Measurements from ENCODE around the gene FRMD5. TPM values are rescaled to one million over a fixed set of nuclear protein-coding genes. Genes with fewer than 3 reads are reported as not detected.

Gene FRMD5
- polyA plus RNA-seq, 1 donor from 2014 or later = 25.8 TPM

DNA sequence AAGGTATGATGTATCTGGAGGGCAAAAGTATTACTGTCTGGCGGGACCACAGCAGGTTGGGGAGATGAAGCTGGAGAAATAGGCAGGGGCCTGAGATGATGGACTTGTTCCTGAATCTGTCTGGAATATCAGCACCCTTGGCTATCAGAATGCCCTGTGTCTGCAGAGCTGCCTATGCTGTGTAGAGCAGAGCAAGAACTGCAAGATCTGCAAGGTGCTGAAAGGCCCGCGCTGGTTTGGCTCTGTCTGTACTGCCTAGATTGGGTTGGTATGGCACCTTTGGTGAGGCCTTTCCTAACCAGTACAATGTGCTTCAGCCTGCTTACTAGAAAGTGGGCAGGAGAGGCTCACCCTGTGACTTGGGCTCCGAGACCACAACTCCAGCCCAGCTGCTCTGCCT is 271.5 kb downstream of the FRMD5 start:
- Histone ChIP-seq H3K36me3 (ENCODE audit: insufficient read depth, low read length) (peaks cover 4% of the 10 kb centered on the region), H2AFZ (ENCODE audit: low read depth, low read length) (no peak overlapping the region), H3K9me2 (ENCODE audit: insufficient read depth, low read length) (no peaks in the 10 kb centered on the region), H3K4me3 (ENCODE audit: low read length) (no peak overlapping the region), H3K9me3 (ENCODE audit: low read length) (no peaks in the 10 kb centered on the region), H4K20me1 (ENCODE audit: insufficient read depth) (no peaks in the 10 kb centered on the region), H3K4me2 (ENCODE audit: low read length) (no peak overlapping the region), H3K79me2 (replicated peaks; ENCODE audit: insufficient read depth, low read length) (no peaks in the 10 kb centered on the region), H3K27ac (ENCODE audit: low read length) (no peak overlapping the region), H3K27me3 (ENCODE audit: insufficient read depth, low read depth, low read length) (no peaks in the 10 kb centered on the region), H3K9ac (ENCODE audit: low read length) (no peak overlapping the region), H3F3A (ENCODE audit: insufficient read depth, low read length, poor library complexity, severe bottlenecking) (no peaks in the 10 kb centered on the region)
- TF ChIP-seq EP300 (conservative IDR thresholded peaks at IDR 0.05; ENCODE audit: poor library complexity, severe bottlenecking) (no peak), RAD21 (conservative IDR thresholded peaks at IDR 0.05) (no peak), POLR2AphosphoS5 (IDR thresholded peaks at IDR 0.05) (no peak), TAF1 (IDR thresholded peaks at IDR 0.05; ENCODE audit: low read depth) (no peak), MXI1 (conservative IDR thresholded peaks at IDR 0.05; ENCODE audit: poor library complexity, severe bottlenecking) (no peak), EZH2 (IDR thresholded peaks at IDR 0.05; ENCODE audit: borderline replicate concordance, insufficient read depth, low read length, poor library complexity, severe bottlenecking) (no peak), SMC3 (conservative IDR thresholded peaks at IDR 0.05; ENCODE audit: poor library complexity) (no peak)
- TF ChIP-seq, protein P1, sequence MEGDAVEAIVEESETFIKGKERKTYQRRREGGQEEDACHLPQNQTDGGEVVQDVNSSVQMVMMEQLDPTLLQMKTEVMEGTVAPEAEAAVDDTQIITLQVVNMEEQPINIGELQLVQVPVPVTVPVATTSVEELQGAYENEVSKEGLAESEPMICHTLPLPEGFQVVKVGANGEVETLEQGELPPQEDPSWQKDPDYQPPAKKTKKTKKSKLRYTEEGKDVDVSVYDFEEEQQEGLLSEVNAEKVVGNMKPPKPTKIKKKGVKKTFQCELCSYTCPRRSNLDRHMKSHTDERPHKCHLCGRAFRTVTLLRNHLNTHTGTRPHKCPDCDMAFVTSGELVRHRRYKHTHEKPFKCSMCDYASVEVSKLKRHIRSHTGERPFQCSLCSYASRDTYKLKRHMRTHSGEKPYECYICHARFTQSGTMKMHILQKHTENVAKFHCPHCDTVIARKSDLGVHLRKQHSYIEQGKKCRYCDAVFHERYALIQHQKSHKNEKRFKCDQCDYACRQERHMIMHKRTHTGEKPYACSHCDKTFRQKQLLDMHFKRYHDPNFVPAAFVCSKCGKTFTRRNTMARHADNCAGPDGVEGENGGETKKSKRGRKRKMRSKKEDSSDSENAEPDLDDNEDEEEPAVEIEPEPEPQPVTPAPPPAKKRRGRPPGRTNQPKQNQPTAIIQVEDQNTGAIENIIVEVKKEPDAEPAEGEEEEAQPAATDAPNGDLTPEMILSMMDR (IDR thresholded peaks at IDR 0.05; ENCODE audit: poor library complexity, severe bottlenecking) = no peak
- TF ChIP-seq, protein P2, sequence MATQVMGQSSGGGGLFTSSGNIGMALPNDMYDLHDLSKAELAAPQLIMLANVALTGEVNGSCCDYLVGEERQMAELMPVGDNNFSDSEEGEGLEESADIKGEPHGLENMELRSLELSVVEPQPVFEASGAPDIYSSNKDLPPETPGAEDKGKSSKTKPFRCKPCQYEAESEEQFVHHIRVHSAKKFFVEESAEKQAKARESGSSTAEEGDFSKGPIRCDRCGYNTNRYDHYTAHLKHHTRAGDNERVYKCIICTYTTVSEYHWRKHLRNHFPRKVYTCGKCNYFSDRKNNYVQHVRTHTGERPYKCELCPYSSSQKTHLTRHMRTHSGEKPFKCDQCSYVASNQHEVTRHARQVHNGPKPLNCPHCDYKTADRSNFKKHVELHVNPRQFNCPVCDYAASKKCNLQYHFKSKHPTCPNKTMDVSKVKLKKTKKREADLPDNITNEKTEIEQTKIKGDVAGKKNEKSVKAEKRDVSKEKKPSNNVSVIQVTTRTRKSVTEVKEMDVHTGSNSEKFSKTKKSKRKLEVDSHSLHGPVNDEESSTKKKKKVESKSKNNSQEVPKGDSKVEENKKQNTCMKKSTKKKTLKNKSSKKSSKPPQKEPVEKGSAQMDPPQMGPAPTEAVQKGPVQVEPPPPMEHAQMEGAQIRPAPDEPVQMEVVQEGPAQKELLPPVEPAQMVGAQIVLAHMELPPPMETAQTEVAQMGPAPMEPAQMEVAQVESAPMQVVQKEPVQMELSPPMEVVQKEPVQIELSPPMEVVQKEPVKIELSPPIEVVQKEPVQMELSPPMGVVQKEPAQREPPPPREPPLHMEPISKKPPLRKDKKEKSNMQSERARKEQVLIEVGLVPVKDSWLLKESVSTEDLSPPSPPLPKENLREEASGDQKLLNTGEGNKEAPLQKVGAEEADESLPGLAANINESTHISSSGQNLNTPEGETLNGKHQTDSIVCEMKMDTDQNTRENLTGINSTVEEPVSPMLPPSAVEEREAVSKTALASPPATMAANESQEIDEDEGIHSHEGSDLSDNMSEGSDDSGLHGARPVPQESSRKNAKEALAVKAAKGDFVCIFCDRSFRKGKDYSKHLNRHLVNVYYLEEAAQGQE (IDR thresholded peaks at IDR 0.05; ENCODE audit: borderline replicate concordance) = no peak

DNA sequence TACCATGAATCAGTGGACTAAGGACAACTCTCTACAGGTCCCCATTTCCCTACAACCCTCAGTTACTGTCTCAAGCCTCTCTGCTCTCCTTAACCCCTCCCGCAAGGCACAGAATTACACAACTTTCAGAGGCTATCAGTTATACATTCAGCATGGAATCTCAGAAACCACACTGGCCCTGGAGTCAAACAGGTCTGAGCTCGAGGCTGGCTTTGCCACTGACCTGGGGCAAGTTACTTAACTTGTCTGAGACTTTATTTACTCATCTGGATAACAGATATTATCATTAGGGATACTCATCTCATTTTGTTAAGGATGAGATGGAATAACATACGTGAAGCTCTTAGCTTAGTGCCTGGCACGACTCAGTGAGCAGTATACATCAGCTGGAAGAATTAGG is 273.1 kb downstream of the FRMD5 start:
- Histone ChIP-seq H3K4me3 (ENCODE audit: low read length) (no peak overlapping the region), H4K20me1 (ENCODE audit: insufficient read depth) (no peaks in the 10 kb centered on the region), H3K9me3 (ENCODE audit: low read length) (no peaks in the 10 kb centered on the region), H3K4me2 (ENCODE audit: low read length) (no peak overlapping the region), H3K36me3 (ENCODE audit: insufficient read depth, low read length) (peaks cover 4% of the 10 kb centered on the region), H3K9ac (ENCODE audit: low read length) (no peak overlapping the region), H3K27me3 (ENCODE audit: insufficient read depth, low read depth, low read length) (no peaks in the 10 kb centered on the region), H3K79me2 (replicated peaks; ENCODE audit: insufficient read depth, low read length) (no peaks in the 10 kb centered on the region), H3F3A (ENCODE audit: insufficient read depth, low read length, poor library complexity, severe bottlenecking) (no peaks in the 10 kb centered on the region), H3K9me2 (ENCODE audit: insufficient read depth, low read length) (no peaks in the 10 kb centered on the region), H2AFZ (ENCODE audit: low read depth, low read length) (no peak overlapping the region), H3K27ac (ENCODE audit: low read length) (no peak overlapping the region)
- TF ChIP-seq SMC3 (conservative IDR thresholded peaks at IDR 0.05; ENCODE audit: poor library complexity) (no peak), EP300 (conservative IDR thresholded peaks at IDR 0.05; ENCODE audit: poor library complexity, severe bottlenecking) (no peak), MXI1 (conservative IDR thresholded peaks at IDR 0.05; ENCODE audit: poor library complexity, severe bottlenecking) (no peak), EZH2 (IDR thresholded peaks at IDR 0.05; ENCODE audit: borderline replicate concordance, insufficient read depth, low read length, poor library complexity, severe bottlenecking) (no peak), TAF1 (IDR thresholded peaks at IDR 0.05; ENCODE audit: low read depth) (no peak), POLR2AphosphoS5 (IDR thresholded peaks at IDR 0.05) (no peak), RAD21 (conservative IDR thresholded peaks at IDR 0.05) (no peak)
- TF ChIP-seq, protein P1 (IDR thresholded peaks at IDR 0.05; ENCODE audit: poor library complexity, severe bottlenecking) = no peak
- TF ChIP-seq, protein P2 (IDR thresholded peaks at IDR 0.05; ENCODE audit: borderline replicate concordance) = no peak

Data from neural cell (in vitro differentiated cells).